ENCODE results near the gene GRIN1.
"Not testable (repeated sequence)": the region's sequence is repeated elsewhere in the genome, so short reads cannot be mapped to it uniquely, and the experiment has no call there.

GRIN1 gene

GRCh38 chr9:137111788-137112563 lies 27.0 kb upstream of the GRIN1 start:
- DNase-seq, result no peak

- no peak for DNase-seq
Observed at GRCh38 chr9:137112564-137113384, 26.2 kb upstream of the GRIN1 start.

- DNase-seq, result no peak
Observed at GRCh38 chr9:137113385-137114159, 25.4 kb upstream of the GRIN1 start.

- no peak for DNase-seq
Observed at GRCh38 chr9:137114220-137114612, 24.7 kb upstream of the GRIN1 start.

GRCh38 chr9:137114613-137115393 lies 24.2 kb upstream of the GRIN1 start, which contains the start of gene DPP7:
TSS of gene DPP7 (minus strand) at chr9:137114733. CDS start at chr9:137114713, 20 bp downstream.
- peak; percentile 17 to 49 for DNase-seq

GRCh38 chr9:137115394-137116026 lies 23.4 kb upstream of the GRIN1 start:
- no peak for DNase-seq

GRCh38 chr9:137116027-137116507 lies 22.9 kb upstream of the GRIN1 start:
- DNase-seq, result no peak

GRCh38 chr9:137116728-137117127 lies 22.2 kb upstream of the GRIN1 start:
- DNase-seq, result no peak

GRCh38 chr9:137117269-137117731 lies 21.7 kb upstream of the GRIN1 start:
- no peak for DNase-seq

- not testable (repeated sequence) for DNase-seq
Observed at GRCh38 chr9:137118092-137118603, 20.8 kb upstream of the GRIN1 start.

- DNase-seq, result not testable (repeated sequence)
Observed at GRCh38 chr9:137121927-137122795, 16.8 kb upstream of the GRIN1 start.

GRCh38 chr9:137122796-137123467 lies 16.0 kb upstream of the GRIN1 start:
- not testable (repeated sequence) for DNase-seq

- no peak for DNase-seq
Observed at GRCh38 chr9:137123468-137123837, 15.5 kb upstream of the GRIN1 start.

- not testable (repeated sequence) for DNase-seq
Observed at GRCh38 chr9:137123952-137124462, 14.9 kb upstream of the GRIN1 start.

GRCh38 chr9:137126786-137127185 lies 12.2 kb upstream of the GRIN1 start:
- no peak for DNase-seq

GRCh38 chr9:137127301-137128157 lies 11.4 kb upstream of the GRIN1 start:
- peak; percentile 14 to 37 for DNase-seq

GRCh38 chr9:137128158-137128861 lies 10.6 kb upstream of the GRIN1 start:
- no peak for DNase-seq

Data from bone marrow (tissue), 2 donors.